ELR (cell line): ENCODE data around the gene FHL2.

Experiments used
- DNase-seq: peaks from one replicate; pipeline ENCODE4 v3.0.0-alpha.2; 2015; ENCODE audit warnings: low read depth

The FHL2 gene

DNA sequence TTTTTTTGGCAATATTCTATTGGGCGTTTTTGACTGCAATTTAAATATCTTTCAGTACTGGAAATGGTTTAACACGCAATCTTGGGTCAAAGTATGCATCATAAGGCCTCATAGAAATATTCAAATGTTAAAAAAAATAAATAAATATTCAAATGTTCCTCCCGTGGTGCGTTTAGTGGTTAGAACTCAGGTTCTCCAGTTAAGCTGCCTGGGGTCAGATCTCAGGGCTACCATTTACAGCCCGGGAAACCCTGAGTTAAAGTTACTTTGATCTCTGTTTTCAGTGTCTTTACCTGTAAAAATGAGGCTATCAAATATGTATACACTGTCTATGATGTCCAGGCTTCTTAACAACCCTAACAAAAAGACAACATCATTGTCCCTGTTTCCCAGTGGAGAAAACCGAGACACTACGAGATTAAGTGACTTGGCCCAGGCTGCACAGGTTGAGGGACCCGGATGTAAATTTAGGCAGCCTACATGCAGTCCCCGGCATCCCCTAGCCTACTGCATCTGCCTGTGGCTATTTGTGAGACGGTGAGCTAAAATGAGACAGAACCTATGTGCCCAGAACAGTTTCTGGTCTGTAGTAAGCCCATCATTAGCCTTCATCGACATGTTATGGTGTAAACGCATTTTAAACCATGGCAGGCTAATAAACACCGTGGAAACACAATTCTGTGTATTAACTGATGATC is 1.7 kb downstream of the FHL2 start:
- DNase-seq: peak; percentile 67

- DNase-seq: peak; percentile 100
Observed at GRCh38 chr2:105396254-105397024, 2.4 kb downstream of the FHL2 start.

DNA sequence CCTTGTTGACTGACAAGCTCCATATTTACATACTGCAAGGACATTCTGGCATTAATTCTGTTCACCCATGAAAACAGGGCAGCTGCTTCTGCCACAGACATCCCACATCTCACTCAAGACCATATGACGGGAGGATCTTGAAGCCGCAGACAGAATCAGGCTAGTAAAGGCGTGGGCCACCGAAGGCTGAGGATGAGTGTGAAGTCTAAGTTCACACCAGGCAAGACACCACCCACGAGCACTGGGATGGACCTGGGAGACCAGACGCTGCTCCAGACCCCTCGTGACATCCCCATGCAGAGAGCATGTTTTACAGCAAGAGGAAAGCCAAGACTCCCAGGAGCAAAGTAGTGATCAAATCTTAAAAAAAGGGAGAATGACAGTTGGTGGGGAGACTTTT is 3.2 kb downstream of the FHL2 start:
- no peak for DNase-seq

DNA sequence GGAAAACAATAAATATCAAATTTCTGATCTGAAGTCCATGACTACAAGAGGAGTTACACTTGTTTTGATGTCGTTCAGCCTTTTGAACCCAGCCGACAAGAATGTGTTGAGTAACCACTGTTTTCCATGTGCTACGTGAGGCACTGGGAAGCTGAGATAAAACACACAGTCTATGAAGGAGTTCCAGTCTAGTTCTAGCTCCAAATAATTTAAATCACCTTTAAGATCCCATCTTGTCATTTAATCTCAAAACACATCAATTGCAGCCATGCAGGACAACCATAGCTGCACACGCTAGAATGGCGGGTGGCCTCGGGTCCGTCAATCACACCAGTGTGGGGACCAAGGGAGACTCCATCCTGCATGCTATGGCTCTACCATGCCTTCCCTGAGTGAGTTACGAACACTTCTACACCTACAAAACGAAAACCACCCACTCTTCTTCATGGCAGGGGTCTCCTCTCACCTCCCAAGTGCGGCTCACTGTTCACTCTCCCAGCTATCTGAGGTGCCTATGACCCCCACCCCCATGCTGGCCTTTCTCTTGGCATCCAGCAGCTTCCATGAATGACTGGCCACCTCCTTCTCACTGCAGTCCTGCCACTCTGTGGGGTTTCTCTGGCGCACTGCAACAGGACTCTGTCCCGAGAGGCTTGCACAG is 3.8 kb downstream of the FHL2 start:
- DNase-seq: no peak

GRCh38 chr2:105393373-105394055 is 5.3 kb downstream of the FHL2 start:
- no peak for DNase-seq

GRCh38 chr2:105391763-105392662 is 6.8 kb downstream of the FHL2 start:
- DNase-seq: peak; percentile 55

GRCh38 chr2:105391058-105391627 is 7.7 kb downstream of the FHL2 start:
- DNase-seq: peak; percentile 84

DNA sequence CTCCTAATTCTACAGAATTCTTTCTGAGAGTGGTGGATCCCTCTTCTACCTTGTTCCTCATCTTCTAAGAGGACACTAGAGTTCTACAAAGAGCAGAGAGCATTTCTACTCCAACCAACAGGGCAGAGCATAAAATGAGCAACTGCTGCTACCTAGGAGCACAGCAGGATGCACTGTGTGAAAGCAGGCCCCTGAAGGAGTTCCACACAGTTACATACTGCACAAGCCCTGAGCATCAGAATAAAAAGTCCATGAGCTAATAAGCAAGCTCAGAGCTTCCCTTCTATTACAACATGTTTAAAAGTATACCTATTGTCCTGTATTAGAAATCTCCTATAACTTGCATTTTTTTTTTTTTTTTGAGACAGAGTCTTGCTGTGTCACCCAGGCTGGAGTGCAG is 8.4 kb downstream of the FHL2 start:
- no peak for DNase-seq

- DNase-seq: peak; percentile 68
Observed at GRCh38 chr2:105388971-105389381, 9.9 kb downstream of the FHL2 start.

DNA sequence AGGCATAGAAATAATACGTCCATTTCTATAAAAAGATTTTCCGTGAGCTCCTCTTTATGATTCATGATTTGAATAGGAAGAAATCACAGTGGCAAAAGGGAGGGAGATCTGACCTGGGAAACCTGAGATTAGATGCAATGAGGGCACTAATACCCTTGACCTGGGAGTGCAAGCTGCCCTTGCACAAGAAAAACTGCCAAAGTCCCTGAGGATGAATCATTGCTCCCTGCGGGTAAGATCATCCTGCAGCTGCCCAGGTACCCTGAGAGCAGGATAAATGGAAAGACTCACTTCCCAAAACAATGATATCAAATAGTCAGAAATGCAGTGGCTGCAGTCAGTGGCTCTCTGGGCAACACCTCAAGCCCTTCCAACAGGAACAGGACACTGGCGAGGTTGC is 11.6 kb downstream of the FHL2 start:
- DNase-seq: no peak

DNA sequence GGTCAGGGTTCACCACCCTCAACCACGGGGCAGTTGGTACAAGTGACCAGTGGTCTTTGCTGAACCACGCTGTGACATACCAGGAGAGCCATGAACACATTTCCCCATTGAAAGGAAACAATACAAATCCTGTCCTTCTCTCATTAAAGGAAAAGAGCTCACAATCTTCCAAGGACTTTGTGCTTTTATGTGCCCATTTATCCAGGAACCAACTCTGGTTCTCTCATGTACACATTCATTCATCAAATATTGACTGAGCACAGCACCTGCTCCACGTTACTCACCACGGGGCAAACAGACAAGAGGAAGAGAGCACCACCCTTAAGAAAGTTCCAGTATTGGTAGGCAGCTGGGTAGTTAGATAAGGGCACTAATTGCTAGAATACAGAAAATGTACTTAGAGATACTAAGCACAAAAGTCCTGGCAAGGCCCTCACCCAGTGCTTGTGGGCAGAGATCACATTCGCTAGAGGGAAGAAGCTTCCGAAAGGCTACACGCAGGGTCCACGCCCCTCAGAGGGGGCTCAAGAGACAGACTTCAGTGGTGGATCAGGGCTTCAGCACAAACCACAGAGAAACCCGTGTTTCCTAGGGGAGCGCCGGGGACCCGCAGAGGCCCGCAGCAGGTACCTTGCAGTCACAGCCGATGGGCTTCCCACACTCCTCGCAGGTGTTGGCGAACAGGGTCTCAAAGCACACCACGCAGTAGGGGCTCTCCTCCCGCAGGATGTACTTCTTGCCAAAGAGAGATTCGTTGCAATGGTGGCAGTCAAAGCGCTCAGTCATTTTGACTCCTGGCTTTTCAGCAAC is 12.9 kb downstream of the FHL2 start:
- no peak for DNase-seq

- DNase-seq: no peak
Observed at GRCh38 chr2:105384861-105385260, 14.0 kb downstream of the FHL2 start.

DNA sequence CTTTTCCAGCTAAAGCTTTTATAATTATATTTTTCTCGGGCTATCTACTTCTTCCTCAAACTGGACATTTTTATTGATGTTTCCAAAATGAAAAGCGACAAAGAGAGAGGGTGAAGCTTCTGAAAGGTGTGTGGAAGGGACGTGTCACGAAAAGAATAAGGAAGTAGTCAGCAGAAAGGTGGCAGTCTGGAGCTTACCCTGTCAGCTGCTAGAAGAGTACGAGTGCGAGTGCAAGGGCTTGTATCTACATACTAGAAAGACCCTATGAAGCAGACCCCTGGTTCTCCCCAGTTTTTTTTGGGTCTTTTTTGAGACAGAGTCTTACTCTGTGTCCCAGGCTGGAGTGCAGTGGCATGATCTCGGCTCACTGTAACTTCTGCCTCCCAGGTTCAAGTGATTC is 14.6 kb downstream of the FHL2 start:
- no peak for DNase-seq

DNA sequence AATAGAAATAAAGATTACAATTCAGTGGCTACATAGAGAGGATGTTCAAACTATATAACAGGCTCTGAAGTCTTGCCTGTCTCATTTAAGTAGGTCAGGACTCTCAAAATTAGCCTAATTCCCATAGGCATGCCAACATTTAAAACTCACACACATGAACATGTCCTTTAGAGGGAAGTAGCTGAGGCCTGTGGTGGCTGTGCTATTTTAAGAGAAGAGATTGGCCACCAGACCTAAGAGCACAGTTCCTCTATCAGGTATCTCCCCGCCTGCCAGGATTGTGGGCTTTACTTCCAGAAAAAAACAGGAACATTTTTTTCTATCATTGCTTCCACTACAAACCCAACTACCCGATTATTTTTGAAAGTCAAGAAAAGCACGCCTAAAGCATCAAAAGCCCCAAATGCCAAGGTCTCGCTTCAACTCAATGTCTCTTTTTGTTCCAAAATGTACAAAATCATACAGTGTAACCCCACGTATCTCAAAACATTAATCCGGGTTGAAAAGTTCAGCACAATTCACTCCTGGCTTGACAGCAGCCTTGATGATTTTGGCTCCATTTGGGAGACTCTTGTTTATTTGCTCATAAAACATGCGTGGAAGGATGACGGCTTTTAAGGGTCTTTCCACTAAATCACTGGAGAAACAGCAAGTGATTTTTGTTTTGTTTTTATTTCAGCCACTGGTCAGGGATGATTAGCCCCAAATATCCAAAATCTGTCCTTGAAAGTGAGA is 15.3 kb downstream of the FHL2 start:
- no peak for DNase-seq

DNA sequence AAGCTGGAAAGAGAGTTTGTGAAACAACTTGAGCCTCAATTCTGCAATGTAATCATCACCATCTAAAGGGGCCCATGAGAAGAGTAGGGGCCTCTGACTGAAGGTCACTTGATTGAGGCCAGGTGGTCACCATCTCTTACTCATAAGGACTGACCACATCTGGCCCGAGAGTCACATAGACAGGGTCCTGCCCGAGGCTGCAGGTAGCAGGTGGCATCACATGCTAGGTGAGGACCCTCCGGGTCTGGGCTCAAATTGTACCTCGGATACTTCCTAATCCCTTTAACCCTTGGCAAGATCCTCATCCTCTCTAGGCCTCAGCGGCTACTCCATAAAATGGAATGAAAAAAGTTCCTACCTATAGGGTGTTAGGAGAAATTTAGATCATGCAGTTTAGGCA is 16.7 kb downstream of the FHL2 start:
- no peak for DNase-seq

DNA sequence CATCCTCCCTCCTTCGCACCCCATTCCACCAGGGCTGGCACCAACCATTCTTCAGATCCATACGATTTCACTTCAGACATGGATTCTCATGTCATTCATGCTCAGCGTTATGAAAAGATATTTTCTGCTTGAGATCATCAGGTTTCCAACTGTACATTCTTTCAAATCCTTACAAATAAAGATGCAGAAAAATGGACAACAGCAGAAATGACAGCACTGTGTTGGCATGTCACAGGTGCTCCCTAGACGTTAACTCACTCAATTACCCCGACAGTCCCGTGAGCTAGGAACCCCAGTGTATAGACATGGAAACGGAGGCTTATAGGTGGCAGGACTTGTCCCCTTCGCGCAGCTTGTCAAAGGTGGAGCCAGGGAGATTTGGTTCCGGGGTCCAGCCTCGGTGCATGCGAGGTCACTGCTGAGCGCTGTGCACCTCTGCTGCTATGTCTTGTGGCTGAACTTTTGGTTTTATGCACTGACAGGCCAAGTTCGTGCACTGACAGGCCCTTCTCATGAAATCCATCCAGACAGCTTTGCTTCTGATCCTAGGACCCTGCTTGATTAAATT is 17.7 kb downstream of the FHL2 start:
- DNase-seq: no peak

GRCh38 chr2:105380432-105381100 is 18.3 kb downstream of the FHL2 start:
- DNase-seq: no peak

DNA sequence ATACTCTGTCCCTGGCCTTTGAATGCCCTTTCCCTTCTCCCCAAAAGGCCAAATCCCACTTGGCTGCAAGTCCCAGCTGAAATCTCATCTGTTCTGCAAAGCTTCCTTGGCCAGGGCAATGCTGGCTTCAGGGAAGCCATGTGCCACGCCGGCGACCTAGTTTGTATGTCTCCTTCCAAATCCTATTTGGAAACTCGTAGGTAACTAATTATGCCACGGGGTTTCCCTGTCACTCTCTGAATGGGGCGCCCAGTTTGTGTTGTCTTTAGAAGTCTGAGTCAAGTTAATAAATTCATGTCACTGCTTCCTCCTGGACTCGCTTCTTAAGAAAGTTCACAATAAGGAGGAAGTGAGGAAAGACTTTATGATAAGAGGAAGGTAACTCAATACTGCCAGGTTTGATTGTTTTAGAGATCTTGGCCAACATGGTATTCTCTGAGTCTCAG is 19.1 kb downstream of the FHL2 start:
- DNase-seq: no peak
